ENCODE measurements around the gene POMGNT2. TPM values are rescaled to one million over a fixed set of nuclear protein-coding genes. Genes with fewer than 3 reads are reported as not detected.

POMGNT2 gene
- total RNA-seq, 2 donors from 2014 or later = 12.7 to 14.5 TPM

DNA sequence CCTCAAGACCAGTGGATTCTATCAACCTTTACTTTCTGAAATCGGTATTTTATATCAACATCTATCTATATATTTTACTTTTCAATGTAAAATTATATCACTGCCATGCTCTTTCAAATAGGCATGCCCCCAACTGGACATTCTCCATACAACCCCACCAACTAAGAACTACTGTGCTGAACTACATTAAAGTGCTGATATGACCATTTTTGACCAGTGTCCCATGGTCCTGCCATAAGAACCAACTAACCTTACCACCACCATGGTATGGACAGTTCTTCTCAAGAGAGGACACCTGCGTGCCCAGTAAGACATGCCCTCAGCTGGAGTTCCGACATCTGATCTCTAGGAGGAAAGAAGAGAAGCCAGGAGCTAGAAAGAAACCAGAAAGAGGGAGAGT is 15.6 kb downstream of the POMGNT2 start:
- Histone ChIP-seq H3K4me3 (ENCODE audit: low read length) (no peak overlapping the region), H3K9ac (ENCODE audit: extremely low read depth, low read length, poor library complexity, severe bottlenecking) (no peak overlapping the region), H3K27me3 (ENCODE audit: control insufficient read depth, insufficient read depth, low read length, poor library complexity, severe bottlenecking) (no peaks in the 10 kb centered on the region), H3K27ac (ENCODE audit: low read depth, low read length) (no peak overlapping the region), H3K9me3 (ENCODE audit: control insufficient read depth, low read length) (no peaks in the 10 kb centered on the region), H3K4me1 (ENCODE audit: control insufficient read depth, insufficient read depth, low read length) (no peaks in the 10 kb centered on the region), H3K36me3 (ENCODE audit: control insufficient read depth, insufficient read depth, low read length) (no peaks in the 10 kb centered on the region)
- DNase-seq = no peak
- no peaks in the 10 kb centered on the region for H3K4me1 Mint-ChIP-seq
- H3K27ac Mint-ChIP-seq = no peak overlapping the region
- H3K27me3 Mint-ChIP-seq (ENCODE audit: insufficient read depth) = no peaks in the 10 kb centered on the region
- H3K4me3 Mint-ChIP-seq = no peak overlapping the region
- H3K36me3 Mint-ChIP-seq (ENCODE audit: low read depth) = peaks cover 4% of the 10 kb centered on the region
- no peak for TF ChIP-seq CTCF (conservative IDR thresholded peaks at IDR 0.05)
- no peaks in the 10 kb centered on the region for H3K9me3 Mint-ChIP-seq
- 83 to 100% methylated on average over 1 to 3 of the region's 3 CpGs for WGBS, 2 experiments (ENCODE audit: insufficient coverage in 1 of 2, insufficient read length in 1 of 2)

GRCh38 chr3:43089081-43089480 is 16.8 kb downstream of the POMGNT2 start:
- Mint-ChIP-seq H3K4me3 (no peak overlapping the region), H3K4me1 (no peaks in the 10 kb centered on the region), H3K9me3 (peaks cover 2% of the 10 kb centered on the region), H3K36me3 (ENCODE audit: low read depth) (peaks cover 7% of the 10 kb centered on the region), H3K27ac (no peak overlapping the region), H3K27me3 (ENCODE audit: insufficient read depth) (no peaks in the 10 kb centered on the region)
- H3K4me1 ChIP-seq (ENCODE audit: control insufficient read depth, insufficient read depth, low read length) = no peaks in the 10 kb centered on the region
- no peaks in the 10 kb centered on the region for H3K36me3 ChIP-seq (ENCODE audit: control insufficient read depth, insufficient read depth, low read length)
- WGBS, 2 experiments (ENCODE audit: insufficient coverage in 1 of 2, insufficient read length in 1 of 2) = 95 to 100% methylated on average over 3 to 4 of the region's 4 CpGs
- H3K27ac ChIP-seq (ENCODE audit: low read depth, low read length) = no peak overlapping the region
- H3K9ac ChIP-seq (ENCODE audit: extremely low read depth, low read length, poor library complexity, severe bottlenecking) = no peak overlapping the region
- TF ChIP-seq CTCF (conservative IDR thresholded peaks at IDR 0.05) = no peak
- peaks cover 2% of the 10 kb centered on the region for H3K9me3 ChIP-seq (ENCODE audit: control insufficient read depth, low read length)
- no peak overlapping the region for H3K4me3 ChIP-seq (ENCODE audit: low read length)
- H3K27me3 ChIP-seq (ENCODE audit: control insufficient read depth, insufficient read depth, low read length, poor library complexity, severe bottlenecking) = no peaks in the 10 kb centered on the region
- no peak for DNase-seq

GRCh38 chr3:43087249-43087776 is 18.6 kb downstream of the POMGNT2 start:
- peak; percentile 68 for DNase-seq
- peaks cover 20% of the 10 kb centered on the region for H3K9me3 Mint-ChIP-seq
- Histone ChIP-seq H3K27me3 (ENCODE audit: control insufficient read depth, insufficient read depth, low read length, poor library complexity, severe bottlenecking) (no peaks in the 10 kb centered on the region), H3K36me3 (ENCODE audit: control insufficient read depth, insufficient read depth, low read length) (no peaks in the 10 kb centered on the region), H3K9ac (ENCODE audit: extremely low read depth, low read length, poor library complexity, severe bottlenecking) (no peak overlapping the region), H3K9me3 (ENCODE audit: control insufficient read depth, low read length) (peaks cover 18% of the 10 kb centered on the region), H3K27ac (ENCODE audit: low read depth, low read length) (no peak overlapping the region), H3K4me3 (ENCODE audit: low read length) (no peak overlapping the region), H3K4me1 (ENCODE audit: control insufficient read depth, insufficient read depth, low read length) (no peaks in the 10 kb centered on the region)
- peaks cover 23% of the 10 kb centered on the region for H3K36me3 Mint-ChIP-seq (ENCODE audit: low read depth)
- no peak overlapping the region for H3K27ac Mint-ChIP-seq
- no peaks in the 10 kb centered on the region for H3K27me3 Mint-ChIP-seq (ENCODE audit: insufficient read depth)
- 93 to 97% methylated on average over 4 to 5 of the region's 5 CpGs for WGBS, 2 experiments (ENCODE audit: insufficient coverage in 1 of 2, insufficient read length in 1 of 2)
- TF ChIP-seq CTCF (conservative IDR thresholded peaks at IDR 0.05) = peak; percentile 71
- H3K4me3 Mint-ChIP-seq = no peak overlapping the region
- no peaks in the 10 kb centered on the region for H3K4me1 Mint-ChIP-seq
